SU-DHL-6 (cell line): ENCODE data around the gene GRIK4.

Experiments used
- CTCF ChIP-seq: fragments of 200-600 bp; sonication (generic); IDR thresholded peaks from one replicate; pipeline ENCODE4 v1.5.1; 2017; ENCODE audit warnings: antibody characterized with exemption, mild to moderate bottlenecking, low read length, moderate library complexity; ENCODE audit not compliant: insufficient read depth, poor library complexity, severe bottlenecking
- EZH2phosphoT487 ChIP-seq: fragments of 200-600 bp; sonication (generic), shearing (Covaris generic); conservative IDR thresholded peaks from 2 replicates; pipeline ENCODE4 v1.6.1; 2018; ENCODE audit warnings: mild to moderate bottlenecking, antibody characterized with exemption, low read length, moderate library complexity, mixed read lengths

GRCh38 chr11:120648771-120649170, 137.2 kb downstream of the GRIK4 start:
- TF ChIP-seq EZH2phosphoT487 (no peak), CTCF (no peak)
